ENCODE measurements around the gene TGFBR3.

- TF ChIP-seq CTCF (IDR thresholded peaks at IDR 0.05; ENCODE audit: control extremely low read depth in 1 of 3, insufficient read depth in 1 of 3, low read depth in 1 of 3, low read length in 3 of 3) (no peak), ZNF274 (IDR thresholded peaks at IDR 0.05; ENCODE audit: borderline replicate concordance, extremely low read depth, low read length) (no peak), TAF1 (IDR thresholded peaks at IDR 0.05; ENCODE audit: low read depth, low read length) (no peak), ATF3 (IDR thresholded peaks at IDR 0.05; ENCODE audit: insufficient read depth, low read depth, low read length) (no peak), YY1 (IDR thresholded peaks at IDR 0.05; ENCODE audit: low read depth, low read length) (no peak), RBBP5 (IDR thresholded peaks at IDR 0.05; ENCODE audit: borderline replicate concordance, low read depth, low read length) (no peak)
Observed at GRCh38 chr1:91857557-91858239, 28.3 kb downstream of the TGFBR3 start.

Measured in H1 (cell line).